Hematopoietic multipotent progenitor cell treated with erythropoietin and hydrocortisone succinate and interleukin-3 and kit ligand, for 8 days (in vitro differentiated cells): Measurements from ENCODE around the gene B4GALNT4.
"Not testable (repeated sequence)": the region's sequence is repeated elsewhere in the genome, so short reads cannot be mapped to it uniquely, and the experiment has no call there.

Experiments
- DNase-seq: peaks from one replicate; pipeline ENCODE4 v3.0.0-alpha.2; 2015

B4GALNT4 gene

GRCh38 chr11:360326-361280 lies 8.7 kb upstream of the B4GALNT4 start:
- no peak for DNase-seq

GRCh38 chr11:362642-363442 lies 6.5 kb upstream of the B4GALNT4 start:
- DNase-seq, result no peak

- not testable (repeated sequence) for DNase-seq
Observed at GRCh38 chr11:363443-363805, 5.9 kb upstream of the B4GALNT4 start.

- DNase-seq, result peak; percentile 73
Observed at GRCh38 chr11:363948-364761, 5.1 kb upstream of the B4GALNT4 start.

- no peak for DNase-seq
Observed at GRCh38 chr11:364991-365725, 4.1 kb upstream of the B4GALNT4 start.

- no peak for DNase-seq
Observed at GRCh38 chr11:365831-366230, 3.5 kb upstream of the B4GALNT4 start.

- DNase-seq, result no peak
Observed at GRCh38 chr11:367956-368413, 1.3 kb upstream of the B4GALNT4 start.

GRCh38 chr11:368414-369335 lies 624 bp upstream of the B4GALNT4 start:
- no peak for DNase-seq

- no peak for DNase-seq
Observed at GRCh38 chr11:370070-370941, 1.0 kb downstream of the B4GALNT4 start.

- no peak for DNase-seq
Observed at GRCh38 chr11:371051-371450, 1.8 kb downstream of the B4GALNT4 start.

GRCh38 chr11:371716-372590 lies 2.7 kb downstream of the B4GALNT4 start:
- no peak for DNase-seq

- DNase-seq, result no peak
Observed at GRCh38 chr11:372809-373715, 3.8 kb downstream of the B4GALNT4 start.

GRCh38 chr11:373716-374551 lies 4.6 kb downstream of the B4GALNT4 start:
- DNase-seq, result no peak

- DNase-seq, result no peak
Observed at GRCh38 chr11:375065-376025, 6.0 kb downstream of the B4GALNT4 start.

- DNase-seq, result no peak
Observed at GRCh38 chr11:376531-377173, 7.4 kb downstream of the B4GALNT4 start.
